H9 (cell line): Measurements from ENCODE around the gene EFCAB12. TPM values are rescaled to one million over a fixed set of nuclear protein-coding genes. Genes with fewer than 3 reads are reported as not detected.

ENCODE experiments used
- DNase-seq: peaks from one replicate; pipeline ENCODE4 v3.0.0-alpha.2; 2017
- H2AFZ ChIP-seq: one replicate; pipeline ENCODE4 v1.6.1; 2013; ENCODE audit warnings: mild to moderate bottlenecking, low read length, control low read depth, moderate library complexity
- H2AK5ac ChIP-seq: 2 replicates; pipeline ENCODE4 v1.6.1; 2013; ENCODE audit warnings: low read length, control low read depth, mixed read lengths; ENCODE audit not compliant: insufficient read length
- H2BK120ac ChIP-seq: one replicate; pipeline ENCODE4 v1.6.1; 2013; ENCODE audit warnings: low read depth, mild to moderate bottlenecking, low read length, control low read depth, inconsistent platforms; ENCODE audit not compliant: poor library complexity, severe bottlenecking
- H2BK12ac ChIP-seq: 2 replicates; pipeline ENCODE4 v1.6.1; 2013; ENCODE audit warnings: low read length, control low read depth, mixed read lengths, low read depth; ENCODE audit not compliant: insufficient read length
- H2BK15ac ChIP-seq: 2 replicates; pipeline ENCODE4 v1.6.1; 2013; ENCODE audit warnings: low read depth, low read length, control low read depth
- H2BK20ac ChIP-seq: one replicate; pipeline ENCODE4 v1.6.1; 2013; ENCODE audit warnings: low read depth, mild to moderate bottlenecking, low read length, control low read depth, inconsistent platforms; ENCODE audit not compliant: poor library complexity, severe bottlenecking
- H2BK5ac ChIP-seq: 2 replicates; pipeline ENCODE4 v1.6.1; 2013; ENCODE audit warnings: low read length, control low read depth, mixed read lengths; ENCODE audit not compliant: insufficient read length
- H3K14ac ChIP-seq: 2 replicates; pipeline ENCODE4 v1.6.1; 2013; ENCODE audit warnings: low read length, control low read depth; ENCODE audit not compliant: insufficient read depth
- H3K18ac ChIP-seq: 2 replicates; pipeline ENCODE4 v1.6.1; 2013; ENCODE audit warnings: low read depth, mild to moderate bottlenecking, mixed read lengths, low read length, control low read depth; ENCODE audit not compliant: insufficient read length
- H3K23ac ChIP-seq: 2 replicates; pipeline ENCODE4 v1.6.1; 2013; ENCODE audit warnings: low read length, control low read depth, mixed read lengths, low read depth; ENCODE audit not compliant: insufficient read length
- H3K23me2 ChIP-seq: 2 replicates; pipeline ENCODE4 v1.6.1; 2013; ENCODE audit warnings: low read depth, mild to moderate bottlenecking, mixed read lengths, low read length, control low read depth; ENCODE audit not compliant: insufficient read length, poor library complexity, severe bottlenecking
- H3K27ac ChIP-seq: 2 replicates; pipeline ENCODE4 v1.5.1; 2013; ENCODE audit warnings: low read length, control low read depth, mixed read lengths, low read depth; ENCODE audit not compliant: insufficient read length
- H3K27me3 ChIP-seq: 2 replicates; pipeline ENCODE4 v1.6.1; 2013; ENCODE audit warnings: low read length, control low read depth, inconsistent platforms; ENCODE audit not compliant: insufficient read depth
- H3K4ac ChIP-seq: 2 replicates; pipeline ENCODE4 v1.6.1; 2013; ENCODE audit warnings: low read depth, mild to moderate bottlenecking, control low read depth, inconsistent platforms, low read length, moderate library complexity
- H3K4me1 ChIP-seq: 2 replicates; pipeline ENCODE4 v1.6.1; 2013; ENCODE audit warnings: low read length, control low read depth, inconsistent platforms; ENCODE audit not compliant: insufficient read depth
- H3K4me2 ChIP-seq: 2 replicates; pipeline ENCODE4 v1.6.1; 2013; ENCODE audit warnings: low read length, control low read depth, mixed read lengths; ENCODE audit not compliant: insufficient read length, insufficient read depth
- H3K56ac ChIP-seq: 2 replicates; pipeline ENCODE4 v1.6.1; 2013; ENCODE audit warnings: low read depth, mild to moderate bottlenecking, mixed read lengths, low read length, control low read depth; ENCODE audit not compliant: insufficient read length
- H3K79me1 ChIP-seq: 2 replicates; pipeline ENCODE4 v1.6.1; 2013; ENCODE audit warnings: low read depth, mild to moderate bottlenecking, moderate library complexity, low read length, control low read depth, inconsistent platforms; ENCODE audit not compliant: insufficient read depth, poor library complexity, severe bottlenecking
- H3K79me2 ChIP-seq: 2 replicates; pipeline ENCODE4 v1.6.1; 2013; ENCODE audit warnings: low read length, control low read depth, inconsistent platforms; ENCODE audit not compliant: insufficient read depth
- H3K9ac ChIP-seq: 2 replicates; pipeline ENCODE4 v1.6.1; 2013; ENCODE audit warnings: low read length, control low read depth, mixed read lengths; ENCODE audit not compliant: insufficient read length; ENCODE audit errors: extremely low read depth
- H3K9me3 ChIP-seq: one replicate; pipeline ENCODE4 v1.6.1; 2013; ENCODE audit warnings: low read depth, low read length, inconsistent platforms; ENCODE audit not compliant: control insufficient read depth
- H3T11ph ChIP-seq: one replicate; pipeline ENCODE4 v1.6.1; 2013; ENCODE audit warnings: mild to moderate bottlenecking, low read length, control low read depth, inconsistent platforms
- H4K20me1 ChIP-seq: one replicate; pipeline ENCODE4 v1.6.1; 2013; ENCODE audit not compliant: control insufficient read depth, insufficient read length, insufficient read depth
- H4K5ac ChIP-seq: 2 replicates; pipeline ENCODE4 v1.6.1; 2013; ENCODE audit warnings: low read depth, mild to moderate bottlenecking, mixed read lengths, low read length, control low read depth; ENCODE audit not compliant: insufficient read length
- H4K8ac ChIP-seq: replicated peaks from 2 replicates; pipeline ENCODE4 v1.6.1; 2013; ENCODE audit warnings: low read length, control low read depth, mixed read lengths, low read depth; ENCODE audit not compliant: insufficient read length
- H4K91ac ChIP-seq: 2 replicates; pipeline ENCODE4 v1.6.1; 2013; ENCODE audit warnings: low read depth, mild to moderate bottlenecking, moderate library complexity, mixed read lengths, low read length, control low read depth; ENCODE audit not compliant: insufficient read length
- H3K27ac Mint-ChIP-seq, 3 experiments: 2 replicates in 2 of 3; 3 replicates in 1 of 3; pipeline ENCODE4 v1.8.0; 2020 to 2021; ENCODE audit warnings: mixed read lengths in 3 of 3, mild to moderate bottlenecking in 1 of 3, moderate library complexity in 1 of 3
- H3K27me3 Mint-ChIP-seq: 2 replicates; pipeline ENCODE4 v1.8.0; 2021; ENCODE audit warnings: low read depth, mild to moderate bottlenecking, moderate library complexity, mixed read lengths
- H3K36me3 Mint-ChIP-seq, 3 experiments: 2 replicates in 2 of 3; 3 replicates in 1 of 3; pipeline ENCODE4 v1.8.0; 2020 to 2021; ENCODE audit warnings: low read depth in 3 of 3, mixed read lengths in 3 of 3; ENCODE audit not compliant: insufficient read depth in 1 of 3
- H3K4me1 Mint-ChIP-seq, 2 experiments: 2 replicates each; pipeline ENCODE4 v1.8.0; 2020; ENCODE audit warnings: mixed read lengths in 2 of 2
- H3K4me3 Mint-ChIP-seq, 2 experiments: 2 replicates in 1 of 2; 3 replicates in 1 of 2; pipeline ENCODE4 v1.8.0; 2020 to 2021; ENCODE audit warnings: mild to moderate bottlenecking in 2 of 2, mixed read lengths in 2 of 2, moderate library complexity in 1 of 2
- H3K9me3 Mint-ChIP-seq, 2 experiments: 2 replicates in 1 of 2; 3 replicates in 1 of 2; pipeline ENCODE4 v1.8.0; 2020; ENCODE audit warnings: mild to moderate bottlenecking in 2 of 2, mixed read lengths in 2 of 2, moderate library complexity in 1 of 2
- WGBS: extraction: QIAGEN DNeasy Blood & Tissue Kit; methylation state at CpG from one replicate; pipeline ENCODE4 v1.1.7; 2013; ENCODE audit warnings: missing lambda C conversion rate, low lambda C conversion rate, mixed read lengths; ENCODE audit not compliant: insufficient read length; ENCODE audit errors: extremely low coverage; 5-methylcytosine and 5-hydroxymethylcytosine counted together
- total RNA-seq: library from RNA; stranded (reverse); gene quantifications from 2 replicates; pipeline ENCODE4 v1.2.1, GENCODE V29; 2021
- TF ChIP-seq, protein P1 (sequence below): fragments of 200-600 bp; sonication (generic); conservative IDR thresholded peaks from 3 replicates; pipeline ENCODE4 v1.8.0; 2021; ENCODE audit warnings: antibody characterized with exemption, mild to moderate bottlenecking

The EFCAB12 gene
- total RNA-seq, 1 experiment from 2014 or later: 0.28 TPM

GRCh38 chr3:129402616-129403015, 25.8 kb downstream of the EFCAB12 start:
- H3K14ac ChIP-seq: no peak overlapping the region
- no peaks in the 10 kb centered on the region for H4K20me1 ChIP-seq
- H4K8ac ChIP-seq: no peak overlapping the region
- H2AK5ac ChIP-seq: no peak overlapping the region
- H4K5ac ChIP-seq: no peak overlapping the region
- H3K27ac ChIP-seq: no peak overlapping the region
- no peak overlapping the region for H3K18ac ChIP-seq
- no peaks in the 10 kb centered on the region for H3K27me3 ChIP-seq
- no peak overlapping the region for H2BK20ac ChIP-seq
- H3K79me1 ChIP-seq: peaks cover 8% of the 10 kb centered on the region
- no peak overlapping the region for H2AFZ ChIP-seq
- H2BK120ac ChIP-seq: no peak overlapping the region
- Mint-ChIP-seq H3K4me1 (peaks cover 12 to 13% of the 10 kb centered on the region in 2 experiments), H3K4me3 (no peak overlapping the region), H3K9me3 (no peaks in the 10 kb centered on the region), H3K27ac (peak overlapping the region in 1 of 3 experiments; percentile 65; a peak in 2 of 7 replicates), H3K27me3 (no peaks in the 10 kb centered on the region; the same call in 1 of the 2 replicates), H3K36me3 (no peaks in the 10 kb centered on the region)
- no peak for DNase-seq
- H3K9me3 ChIP-seq: no peaks in the 10 kb centered on the region
- no peak overlapping the region for H2BK5ac ChIP-seq
- H3K79me2 ChIP-seq: peaks cover 13% of the 10 kb centered on the region; the same call in 1 of the 2 replicates
- H2BK15ac ChIP-seq: no peak overlapping the region
- no peak overlapping the region for H3T11ph ChIP-seq
- no peak overlapping the region for H3K56ac ChIP-seq
- H4K91ac ChIP-seq: no peak overlapping the region
- H3K9ac ChIP-seq: no peak overlapping the region
- no CpG with 5 or more reads among the region's 4 CpGs for WGBS
- no peak overlapping the region for H3K4ac ChIP-seq
- H3K23ac ChIP-seq: no peak overlapping the region
- no peak overlapping the region for H2BK12ac ChIP-seq
- peaks cover 5% of the 10 kb centered on the region; the same call in 1 of the 2 replicates for H3K4me1 ChIP-seq
- TF ChIP-seq, protein P1, sequence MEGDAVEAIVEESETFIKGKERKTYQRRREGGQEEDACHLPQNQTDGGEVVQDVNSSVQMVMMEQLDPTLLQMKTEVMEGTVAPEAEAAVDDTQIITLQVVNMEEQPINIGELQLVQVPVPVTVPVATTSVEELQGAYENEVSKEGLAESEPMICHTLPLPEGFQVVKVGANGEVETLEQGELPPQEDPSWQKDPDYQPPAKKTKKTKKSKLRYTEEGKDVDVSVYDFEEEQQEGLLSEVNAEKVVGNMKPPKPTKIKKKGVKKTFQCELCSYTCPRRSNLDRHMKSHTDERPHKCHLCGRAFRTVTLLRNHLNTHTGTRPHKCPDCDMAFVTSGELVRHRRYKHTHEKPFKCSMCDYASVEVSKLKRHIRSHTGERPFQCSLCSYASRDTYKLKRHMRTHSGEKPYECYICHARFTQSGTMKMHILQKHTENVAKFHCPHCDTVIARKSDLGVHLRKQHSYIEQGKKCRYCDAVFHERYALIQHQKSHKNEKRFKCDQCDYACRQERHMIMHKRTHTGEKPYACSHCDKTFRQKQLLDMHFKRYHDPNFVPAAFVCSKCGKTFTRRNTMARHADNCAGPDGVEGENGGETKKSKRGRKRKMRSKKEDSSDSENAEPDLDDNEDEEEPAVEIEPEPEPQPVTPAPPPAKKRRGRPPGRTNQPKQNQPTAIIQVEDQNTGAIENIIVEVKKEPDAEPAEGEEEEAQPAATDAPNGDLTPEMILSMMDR: no peak
- H3K4me2 ChIP-seq: no peak overlapping the region
- H3K23me2 ChIP-seq: peaks cover 5% of the 10 kb centered on the region
